AG04450 (cell line): Measurements from ENCODE around the gene CPLANE2. TPM values are rescaled to one million over a fixed set of nuclear protein-coding genes. Genes with fewer than 3 reads are reported as not detected.

Experiments used
- CTCF ChIA-PET: fragments of 300-600, 350-600 bp; formaldehyde crosslinking; extraction: SDS; loops from one replicate; lab custom pipeline; 2022; ENCODE audit warnings: antibody characterized with exemption, inconsistent platforms; lab: Charles Lee
- POLR2A ChIA-PET: fragments of 350-600 bp; formaldehyde crosslinking; extraction: SDS; loops from one replicate; lab custom pipeline; 2021; ENCODE audit warnings: antibody characterized with exemption, inconsistent platforms; lab: Yijun Ruan, JAX
- DNase-seq: peaks from one replicate; pipeline ENCODE4 v3.0.0-alpha.2; 2011; ENCODE audit warnings: low read depth, low spot score
- H3K27ac ChIP-seq: one replicate; pipeline ENCODE4 v1.5.1; 2012; ENCODE audit warnings: low read depth, low read length, control low read depth
- H3K27me3 ChIP-seq: one replicate; pipeline ENCODE4 v1.6.0; 2012; ENCODE audit warnings: low read length; ENCODE audit not compliant: control insufficient read depth, insufficient read depth
- H3K4me3 ChIP-seq: 2 replicates; pipeline ENCODE4 v1.5.1; 2011; ENCODE audit warnings: mild to moderate bottlenecking, low read depth, low read length, control low read depth
- H3K9me3 ChIP-seq: 2 replicates; pipeline ENCODE4 v1.5.1; 2012; ENCODE audit warnings: low read length; ENCODE audit not compliant: control insufficient read depth, insufficient read depth
- CTCF ChIP-seq: IDR thresholded peaks from 2 replicates; pipeline ENCODE4 v1.5.1; 2011; ENCODE audit warnings: low read depth, low read length, control low read depth, inconsistent platforms
- polyA plus RNA-seq: library from polyadenylated mRNA; depleted of rRNA; stranded (reverse); fragments of >200 nt; gene quantifications from 2 replicates; pipeline ENCODE4 v1.2.3, GENCODE V29; 2011

Gene CPLANE2
- polyA plus RNA-seq, 1 experiment = 3.6 TPM

- CTCF ChIA-PET = interaction anchor here (1.3 kb wide), 1 partner anchor 16 kb away, joined by 4 read pairs; no protein-coding TSS in a partner anchor
- H3K4me3 ChIP-seq = no peak overlapping the region
- POLR2A ChIA-PET = interaction anchor here (0.6 kb wide), 1 partner anchor 179 kb away, joined by 3 read pairs; no protein-coding TSS in a partner anchor
- no peak for DNase-seq
- no peaks in the 10 kb centered on the region for H3K9me3 ChIP-seq
- H3K27me3 ChIP-seq = no peaks in the 10 kb centered on the region
- TF ChIP-seq CTCF = no peak
- H3K27ac ChIP-seq = no peak overlapping the region
Observed at GRCh38 chr1:16276302-16277030, 39.5 kb upstream of the CPLANE2 start.

- CTCF ChIA-PET = interaction anchor here (0.6 to 1.3 kb wide), 3 partner anchors 10 to 194 kb away, joined by 3 to 4 read pairs (median 3); no protein-coding TSS in a partner anchor
- no peak overlapping the region for H3K27ac ChIP-seq
- POLR2A ChIA-PET = interaction anchor here (0.6 kb wide), 1 partner anchor 178 kb away, joined by 3 read pairs; no protein-coding TSS in a partner anchor
- H3K4me3 ChIP-seq = no peak overlapping the region
- no peaks in the 10 kb centered on the region for H3K9me3 ChIP-seq
- DNase-seq = no peak
- H3K27me3 ChIP-seq = no peaks in the 10 kb centered on the region
- TF ChIP-seq CTCF = no peak
Observed at GRCh38 chr1:16275591-16275990, 38.6 kb upstream of the CPLANE2 start.

- TF ChIP-seq CTCF = no peak
- no peak for DNase-seq
- ChIA-PET POLR2A (no interaction called here), CTCF (no interaction called here)
- Histone ChIP-seq H3K4me3 (no peak overlapping the region), H3K27ac (no peak overlapping the region), H3K27me3 (no peaks in the 10 kb centered on the region), H3K9me3 (no peaks in the 10 kb centered on the region)
Observed at GRCh38 chr1:16267690-16268180, 30.8 kb upstream of the CPLANE2 start.

GRCh38 chr1:16266411-16267118 lies 29.6 kb upstream of the CPLANE2 start:
- Histone ChIP-seq H3K4me3 (no peak overlapping the region), H3K9me3 (no peaks in the 10 kb centered on the region), H3K27me3 (no peaks in the 10 kb centered on the region), H3K27ac (peak overlapping the region; percentile 42)
- ChIA-PET CTCF (no interaction called here), POLR2A (interaction anchor here (1.0 kb wide), 1 partner anchor 49 kb away, joined by 4 read pairs; no protein-coding TSS in a partner anchor)
- no peak for DNase-seq
- TF ChIP-seq CTCF = no peak
